T-helper 2 cell treated with Interferon-gamma antibody and Interleukin-4, amounts not matched to agents 100 ng/mL and 5 ng/mL, for 36 hours (primary cell): ENCODE measurements around the gene TERB1. TPM values are rescaled to one million over a fixed set of nuclear protein-coding genes. Genes with fewer than 3 reads are reported as not detected.

Source experiments
- intact Hi-C: fragments of 100-400 bp; cut with micrococcal nuclease; formaldehyde crosslinking; loops from one replicate; pipeline ENCODE4 v1.15.1; 2023
- total RNA-seq: library from RNA; stranded (reverse); gene quantifications from 2 replicates; pipeline ENCODE4 v1.2.3, GENCODE V29; 2022

Gene TERB1
- total RNA-seq, 1 donor from 2014 or later, result 0.11 TPM

DNA sequence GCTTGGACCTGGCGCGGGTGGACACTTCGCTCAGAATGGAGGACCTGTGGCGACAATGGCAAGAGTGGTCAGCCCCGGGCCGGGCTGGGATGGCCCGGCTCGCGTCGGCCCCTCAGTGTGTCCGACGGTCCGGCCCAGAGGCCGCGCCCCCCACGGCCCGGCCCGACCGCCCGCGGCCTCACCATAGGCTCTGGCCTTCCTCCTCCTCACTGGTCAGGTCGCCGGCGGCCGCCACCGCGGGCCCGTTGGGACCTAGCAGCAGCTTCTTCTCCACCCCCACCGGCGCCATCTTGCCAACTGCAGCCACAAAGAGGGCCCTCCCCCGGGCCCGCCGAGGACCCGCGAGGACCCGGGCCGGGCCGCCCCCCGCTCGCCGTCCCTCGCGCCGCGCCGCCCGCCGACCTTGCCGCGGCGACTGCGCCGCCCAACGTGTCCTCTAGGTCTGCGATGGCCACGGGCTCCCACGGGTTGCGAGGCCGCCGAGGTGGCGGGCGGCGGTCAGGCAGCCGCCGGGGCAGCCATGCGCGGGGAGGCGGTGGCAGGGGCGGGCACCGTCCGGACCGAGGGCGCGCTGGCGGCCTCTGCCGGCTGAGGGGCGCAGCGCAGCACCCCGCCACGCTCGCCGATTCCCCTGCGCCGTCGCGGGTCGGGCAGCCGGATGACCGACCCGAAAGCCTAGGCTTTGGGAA lies 49.9 kb downstream of the TERB1 start, which contains the start of gene DYNC1LI2:
TSS of gene DYNC1LI2 (minus strand) at position 307 of the 689 bp plus-strand sequence. CDS start at position 289, 18 bp downstream.
- intact Hi-C loops, result loop anchor here (2.0 to 5.0 kb wide), 4 partner anchors 79 to 344 kb away; partner anchors contain the start of gene NAE1

DNA sequence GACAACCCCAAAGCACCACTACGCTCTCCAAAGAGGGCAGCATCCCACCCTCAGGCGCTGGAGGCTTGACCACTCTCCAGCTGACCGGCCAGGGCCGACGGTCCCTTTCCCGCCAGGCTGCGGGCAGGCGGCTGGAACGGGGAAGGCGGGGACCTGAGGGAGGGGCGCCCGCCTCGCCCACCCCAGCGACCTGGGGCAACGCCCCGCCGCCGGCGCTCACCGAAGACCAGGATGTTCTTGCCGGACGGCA lies 50.4 kb downstream of the TERB1 start:
- intact Hi-C loops, result loop anchor here (2.0 to 5.0 kb wide), 4 partner anchors 80 to 344 kb away; partner anchors contain the start of gene NAE1

DNA sequence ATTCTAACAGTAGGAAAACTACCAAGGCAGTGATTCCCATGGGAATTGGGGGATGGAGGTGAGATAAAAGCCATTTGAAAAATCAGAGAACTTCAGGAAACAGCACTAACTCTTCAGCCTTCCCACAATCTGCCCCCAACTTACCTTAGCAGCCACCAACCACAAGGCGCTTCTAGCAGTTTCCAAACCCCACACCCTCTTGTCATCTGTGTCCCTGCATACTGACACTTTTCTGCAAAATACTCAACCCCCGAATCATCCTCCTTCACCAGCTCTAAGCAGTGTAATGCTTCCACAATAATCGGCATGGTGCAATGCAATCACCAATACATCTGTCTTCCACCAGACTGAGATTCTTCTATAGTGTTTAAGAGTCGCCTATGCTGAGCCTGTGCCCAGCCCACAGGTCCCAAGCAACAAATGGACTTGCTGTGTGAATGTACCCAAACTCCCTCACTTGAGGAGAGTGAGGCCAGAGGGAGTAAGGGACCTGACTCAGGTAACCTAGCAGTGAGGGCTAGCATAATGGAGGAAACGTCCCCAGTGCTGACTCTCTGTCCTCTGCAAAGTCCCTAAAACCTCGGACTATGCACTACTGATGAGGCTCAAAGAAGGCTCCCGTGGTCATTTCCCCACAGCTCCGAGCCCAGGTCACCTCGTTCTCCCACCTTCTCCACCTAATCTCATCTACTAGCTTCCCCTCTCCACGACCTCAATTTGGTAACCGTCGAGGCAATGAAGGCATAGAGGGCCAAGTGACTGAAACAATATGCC lies 50.9 kb downstream of the TERB1 start:
- intact Hi-C loops, result loop anchor here (2.0 to 5.0 kb wide), 4 partner anchors 80 to 343 kb away; partner anchors contain the start of gene NAE1

DNA sequence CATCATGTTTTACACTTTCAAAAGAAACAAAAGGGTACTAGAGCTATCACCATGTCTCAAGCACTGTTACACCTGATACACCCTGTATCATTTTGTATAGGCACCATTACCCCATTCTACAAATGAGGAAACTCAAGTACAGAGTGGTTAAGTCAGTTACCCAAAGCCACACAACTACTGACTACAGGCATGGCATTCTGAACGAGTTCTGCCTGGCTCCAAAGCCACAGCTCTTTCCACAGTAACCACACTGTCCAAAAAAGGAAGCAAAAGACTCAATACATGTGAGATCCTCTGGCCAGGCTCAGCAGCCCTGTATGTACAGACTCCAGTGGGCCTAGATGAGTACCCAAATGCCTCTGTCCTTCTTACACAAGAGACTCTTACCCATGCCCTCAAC lies 54.7 kb downstream of the TERB1 start:
- intact Hi-C loops, result no loop called here

DNA sequence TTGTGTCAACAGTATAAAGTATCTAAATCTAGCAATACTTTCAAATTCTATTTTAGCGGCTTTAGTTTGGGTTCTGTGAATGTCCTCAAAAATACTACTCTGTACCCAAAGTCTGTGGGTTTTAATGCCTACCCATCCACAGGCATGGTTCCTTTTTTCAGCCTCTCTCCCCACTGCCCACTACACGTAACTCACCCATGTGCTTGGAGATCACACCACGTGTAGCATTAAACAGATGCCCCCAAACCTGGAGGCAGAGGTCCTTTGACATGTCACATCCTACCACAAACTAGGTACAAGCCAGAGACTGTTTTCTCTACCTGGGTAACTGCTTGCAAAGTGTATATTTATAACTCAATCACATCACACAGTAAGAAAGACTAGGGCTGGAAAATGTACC lies 55.3 kb downstream of the TERB1 start:
- intact Hi-C loops, result no loop called here

DNA sequence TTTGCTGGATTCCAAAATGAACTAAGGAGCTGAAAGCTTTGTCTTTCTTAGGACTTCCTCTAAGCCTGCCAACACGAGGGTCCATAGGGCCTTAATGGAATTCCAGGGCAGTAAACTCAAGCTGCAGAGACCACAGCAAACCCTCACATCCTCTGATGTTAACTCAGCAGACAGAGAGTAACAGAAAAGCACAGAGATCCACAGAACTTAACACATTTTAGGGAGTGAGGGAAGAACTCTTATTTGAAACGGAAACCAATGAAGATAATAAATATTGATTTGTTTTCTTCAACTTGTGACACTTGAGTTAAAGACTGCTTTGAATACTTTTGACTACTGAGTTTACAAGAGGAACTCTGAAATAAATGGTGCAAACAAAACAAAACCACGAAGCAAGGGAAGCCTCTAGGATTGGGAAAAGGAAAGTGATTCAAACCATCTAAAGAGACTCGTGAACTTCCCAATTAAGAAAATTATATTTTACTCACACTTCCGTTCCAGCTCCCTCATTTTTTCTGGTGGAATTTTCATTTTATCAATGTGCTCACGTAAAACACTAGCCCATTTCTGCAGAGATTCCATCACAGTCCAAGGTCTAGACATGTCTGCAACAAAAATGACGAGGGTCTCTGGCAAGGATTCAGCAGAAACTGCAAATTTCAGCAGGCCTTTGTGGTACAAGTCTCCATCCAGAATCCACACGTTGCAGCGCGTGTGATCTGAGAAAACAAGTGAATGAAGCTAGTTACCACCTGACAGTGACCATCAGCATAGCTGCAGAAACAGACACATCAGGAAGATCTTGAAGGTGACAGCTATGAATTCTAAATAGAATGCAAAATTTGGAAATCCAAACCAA lies 59.2 kb downstream of the TERB1 start:
- intact Hi-C loops, result no loop called here

DNA sequence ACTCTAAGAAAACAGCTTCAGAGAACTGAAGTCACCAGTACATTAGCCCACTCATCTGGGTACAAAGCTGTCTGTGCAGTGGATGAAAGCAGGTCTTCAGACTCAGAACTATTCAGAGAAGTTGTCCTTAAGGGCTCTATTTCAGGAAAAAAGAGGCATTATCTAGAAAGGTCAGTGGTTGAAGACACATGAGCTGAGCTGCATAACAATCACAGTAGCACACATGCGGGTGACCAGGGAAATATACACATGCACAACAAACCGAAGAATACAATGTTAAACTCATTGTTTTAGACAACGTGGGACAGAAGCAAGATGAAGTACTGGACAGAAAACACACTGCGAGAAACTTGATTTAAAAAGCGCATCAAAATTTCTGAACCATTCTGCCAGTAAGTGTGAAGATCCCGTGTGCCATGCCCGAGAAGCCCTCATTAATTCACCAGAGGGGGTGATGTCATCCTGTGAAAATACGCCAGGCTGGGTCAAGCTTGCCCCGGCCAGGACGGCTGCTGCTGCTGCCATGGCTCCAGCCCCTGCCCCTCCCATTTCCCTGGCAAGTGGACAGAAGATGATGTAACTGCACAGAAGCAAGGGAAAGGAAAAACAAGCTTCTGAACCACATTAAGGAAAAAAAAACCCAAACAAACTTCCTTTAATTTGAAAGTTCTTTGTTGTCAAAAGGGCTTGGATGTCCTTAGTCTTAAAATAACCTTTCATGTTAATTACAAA lies 60.0 kb downstream of the TERB1 start:
- intact Hi-C loops, result no loop called here

DNA sequence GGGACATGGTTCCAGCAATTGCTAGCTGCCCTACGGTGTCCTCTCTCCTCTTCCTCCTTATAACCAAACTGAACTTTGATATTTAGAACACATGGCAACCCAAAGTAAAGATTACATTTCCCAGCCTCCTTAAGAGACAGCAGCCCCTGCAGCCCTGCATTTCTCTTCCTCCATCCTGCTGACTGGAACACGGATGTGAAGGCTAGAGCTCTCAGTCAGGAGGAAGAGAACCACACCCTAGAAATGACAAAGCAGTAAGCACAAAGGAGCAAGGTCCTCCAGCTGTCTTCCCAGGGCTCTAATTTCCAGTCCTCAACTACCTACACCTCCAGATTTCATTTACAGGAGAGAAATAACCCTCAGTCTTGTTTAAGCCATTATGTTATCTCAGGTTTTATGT lies 60.9 kb downstream of the TERB1 start:
- intact Hi-C loops, result no loop called here

DNA sequence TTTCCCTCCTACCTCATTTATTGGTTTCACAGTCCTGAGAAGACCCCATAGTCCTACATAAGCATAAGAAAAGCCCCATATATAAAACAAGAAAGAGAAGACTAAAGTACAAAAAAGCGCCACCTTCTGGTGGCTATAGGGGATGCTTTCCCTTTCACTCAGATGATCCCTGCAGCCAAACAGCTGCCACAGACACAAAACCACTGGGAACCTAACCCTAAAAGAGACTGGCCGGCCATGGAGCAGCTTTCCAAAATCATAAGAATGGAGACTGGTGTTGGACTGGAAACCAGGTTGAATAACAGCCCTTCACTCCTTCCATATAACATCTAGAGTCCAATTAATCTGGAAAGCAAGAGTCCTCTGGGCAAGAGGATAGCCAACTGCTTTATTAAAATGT lies 61.4 kb downstream of the TERB1 start:
- intact Hi-C loops, result no loop called here

DNA sequence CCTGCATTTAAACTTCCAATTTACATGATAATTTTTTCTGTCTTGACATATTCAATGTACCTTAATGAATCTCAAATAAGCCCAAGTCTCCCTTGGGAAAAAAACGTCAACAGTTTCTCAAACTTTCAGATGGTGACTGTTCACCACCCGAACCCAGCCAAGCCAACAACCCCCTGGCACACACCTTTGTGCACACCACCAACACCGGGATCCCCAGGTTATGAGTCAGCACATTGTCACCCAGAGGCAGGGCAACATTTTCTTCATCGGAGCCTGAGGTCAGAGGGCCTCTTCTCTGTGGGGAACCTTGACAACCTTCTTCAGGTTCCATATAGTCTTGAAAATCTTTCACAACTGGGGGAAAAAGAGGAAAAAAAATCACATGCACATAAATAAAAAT lies 65.5 kb downstream of the TERB1 start:
- intact Hi-C loops, result no loop called here

DNA sequence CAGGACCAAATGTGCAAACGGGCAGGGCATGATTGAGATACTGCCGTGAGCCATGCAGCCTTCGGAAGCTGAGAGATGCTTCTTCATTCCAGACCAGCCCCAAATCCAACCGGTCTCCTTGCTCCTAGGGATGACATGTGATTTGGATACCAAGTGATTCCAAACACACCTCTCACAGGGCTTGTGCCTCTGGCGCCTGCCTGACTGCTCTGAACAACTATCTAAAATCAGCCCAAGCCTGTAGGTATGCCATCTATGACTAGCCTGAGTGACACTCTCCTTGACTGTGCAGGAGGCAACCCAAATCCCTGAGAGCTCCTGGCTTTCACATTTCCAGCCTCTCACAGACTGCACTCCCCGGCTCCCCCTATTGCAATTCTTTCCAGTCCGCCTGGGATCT lies 70.3 kb downstream of the TERB1 start:
- intact Hi-C loops, result no loop called here

DNA sequence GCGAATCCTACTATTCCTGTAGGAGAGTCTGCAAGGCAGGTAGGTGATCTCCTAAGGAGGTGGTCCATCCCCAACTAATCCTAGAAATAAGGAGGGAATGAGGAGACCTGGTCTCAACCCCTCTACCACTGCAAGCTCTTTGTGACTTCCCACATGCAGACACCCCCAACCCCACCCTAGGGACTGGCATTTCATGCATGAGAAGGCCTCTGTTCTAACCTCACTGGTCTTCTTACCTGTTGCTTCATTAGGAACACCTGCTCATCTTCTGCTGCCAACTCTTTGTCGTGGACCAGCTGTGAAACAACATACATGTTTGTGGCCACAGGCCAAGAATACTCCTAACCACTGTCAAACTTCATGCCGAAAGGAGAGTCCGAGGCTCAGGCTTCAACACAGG lies 72.6 kb downstream of the TERB1 start:
- intact Hi-C loops, result loop anchor here (1.0 to 2.0 kb wide), 2 partner anchors 138 to 144 kb away; no protein-coding TSS in a partner anchor

DNA sequence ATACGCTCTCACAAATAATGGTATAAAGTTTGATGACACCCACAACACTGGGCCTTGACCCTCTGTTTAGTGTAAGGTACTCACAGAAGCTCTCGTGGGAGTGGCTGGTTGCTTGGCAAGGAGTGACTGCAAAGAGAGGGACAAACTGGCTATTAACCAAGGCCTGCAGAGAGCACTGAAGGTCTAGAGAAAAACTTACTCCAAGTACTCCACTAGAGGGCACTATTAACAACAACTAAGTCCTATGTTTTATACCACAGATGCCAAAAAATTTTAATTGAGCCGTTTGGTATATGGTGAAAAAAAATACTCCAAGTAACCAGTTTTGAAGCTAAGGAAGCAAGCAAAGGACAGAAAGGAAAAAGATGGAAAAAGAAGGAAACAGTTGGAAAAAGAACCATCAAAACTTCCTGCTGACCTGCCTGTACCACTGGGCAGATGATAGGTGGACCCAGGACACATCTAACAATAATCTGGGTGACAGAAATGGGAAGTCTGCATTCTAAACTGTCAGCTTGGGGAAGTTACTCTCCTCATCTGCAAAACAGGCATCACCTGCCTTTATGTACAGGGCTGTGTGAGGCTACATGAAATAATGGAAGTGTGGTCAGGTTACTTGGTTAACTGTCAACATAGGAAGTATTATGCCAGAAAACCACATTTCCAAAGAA lies 73.1 kb downstream of the TERB1 start:
- intact Hi-C loops, result loop anchor here (1.0 to 2.0 kb wide), 2 partner anchors 139 to 145 kb away; no protein-coding TSS in a partner anchor

DNA sequence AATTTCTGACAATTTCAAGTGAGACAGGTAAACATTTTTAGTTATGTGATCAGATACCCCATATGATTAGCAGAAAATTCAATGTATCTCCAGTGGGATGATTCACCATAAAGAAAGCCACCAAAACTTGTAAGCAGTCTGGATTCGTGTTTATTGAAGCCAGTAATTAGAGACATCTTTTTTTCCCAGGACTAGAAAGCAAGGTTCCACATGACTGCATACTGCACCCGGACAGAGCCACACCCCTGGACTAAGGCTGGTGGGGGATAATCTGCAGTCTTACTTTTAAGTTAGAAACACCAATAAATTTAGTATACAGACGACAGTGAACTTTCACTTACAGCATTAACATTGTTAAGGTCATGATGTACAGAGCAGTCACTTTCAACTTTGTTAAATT lies 80.6 kb downstream of the TERB1 start:
- intact Hi-C loops, result no loop called here

DNA sequence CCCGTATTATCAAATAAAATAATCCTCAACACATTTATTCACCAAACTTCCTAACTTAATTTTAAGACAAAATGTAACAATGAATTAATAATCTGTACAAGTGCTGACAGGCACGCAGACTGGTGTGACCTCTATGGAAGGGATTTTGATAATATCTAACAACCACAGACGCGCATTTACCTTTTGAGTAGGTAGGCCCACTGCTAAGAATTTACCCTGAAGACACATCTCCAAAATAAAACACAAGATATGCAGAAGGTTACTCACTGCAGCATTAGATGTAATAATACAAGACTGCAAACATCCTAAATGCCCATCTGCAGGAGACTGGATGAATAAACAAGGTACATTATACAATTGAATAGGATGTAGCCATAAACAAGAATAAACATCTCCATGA lies 82.1 kb downstream of the TERB1 start:
- intact Hi-C loops, result no loop called here

DNA sequence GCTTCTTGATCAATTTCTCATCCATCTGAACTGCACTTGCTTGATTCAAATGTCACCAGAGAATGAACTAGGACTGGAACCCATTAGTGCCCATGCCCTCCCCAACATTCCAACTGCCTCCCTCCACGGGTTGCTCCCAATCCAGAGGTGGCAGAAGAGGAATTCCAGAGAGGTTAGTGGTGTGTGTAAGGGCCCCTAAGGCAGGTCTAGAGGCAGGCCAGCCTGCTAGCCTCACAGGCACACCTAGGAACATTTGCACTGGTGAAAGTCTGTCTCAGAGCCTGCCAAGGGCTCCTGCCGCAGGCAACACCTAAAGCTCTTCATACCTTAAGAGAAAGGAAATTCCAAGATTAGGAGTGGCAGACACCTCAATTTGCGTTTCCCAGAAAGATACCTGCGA lies 83.6 kb downstream of the TERB1 start:
- intact Hi-C loops, result no loop called here

DNA sequence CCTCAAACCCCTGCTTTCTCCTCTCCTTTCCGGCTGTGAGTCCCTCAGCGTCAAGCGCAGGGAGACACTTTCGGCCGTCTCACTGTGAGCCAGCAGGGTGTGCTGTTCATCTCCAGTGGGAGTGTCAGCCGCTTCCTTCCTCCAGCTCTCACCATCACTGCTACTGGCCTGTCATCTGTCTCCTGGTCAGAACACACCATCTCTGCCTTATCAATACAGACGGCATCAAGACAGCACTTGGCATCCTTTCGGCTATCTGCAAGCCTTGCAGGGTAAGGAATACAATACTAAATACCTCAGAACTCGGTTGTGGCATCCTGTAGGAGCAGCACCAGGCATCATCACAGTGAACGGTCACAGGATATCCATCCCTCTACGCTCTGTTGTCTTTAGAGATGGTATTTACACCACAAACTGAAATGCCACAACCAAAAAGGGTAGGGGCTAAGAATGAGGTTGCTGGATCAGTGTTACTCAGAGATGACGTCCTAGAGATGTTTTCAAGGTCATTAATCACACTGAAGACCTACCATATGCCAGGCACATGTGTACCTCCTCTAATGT lies 84.2 kb downstream of the TERB1 start:
- intact Hi-C loops, result no loop called here

DNA sequence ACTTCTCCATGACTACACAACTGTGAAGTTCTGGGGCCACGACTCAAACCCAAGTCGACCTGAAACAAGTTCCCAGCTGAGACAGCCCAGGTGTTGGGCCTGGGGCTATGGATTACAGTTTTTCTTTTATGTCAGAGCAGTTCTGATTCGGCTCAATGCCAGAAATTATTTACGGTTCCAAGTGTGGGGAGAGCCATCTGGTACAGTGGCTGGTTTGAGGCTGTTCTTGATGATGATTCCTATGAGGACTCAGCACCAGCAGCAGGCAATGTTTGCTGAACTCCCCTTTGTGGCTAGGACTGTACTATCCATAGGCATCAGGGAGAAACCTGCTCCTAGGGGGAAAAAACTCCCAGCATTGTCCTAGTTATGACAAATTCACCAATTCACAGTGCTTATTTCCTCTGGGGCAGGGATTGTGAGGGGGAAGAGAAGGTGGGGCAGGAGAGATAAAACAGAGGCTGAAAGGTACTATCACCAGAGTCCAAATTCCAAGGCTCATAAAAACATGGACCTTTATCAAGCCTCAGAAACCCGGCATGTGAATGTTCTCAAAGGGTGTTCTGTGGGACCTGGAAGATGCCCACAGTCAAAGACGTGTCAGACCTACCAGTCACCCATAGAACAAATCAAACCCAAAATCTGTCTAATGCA lies 86.6 kb downstream of the TERB1 start:
- intact Hi-C loops, result no loop called here

DNA sequence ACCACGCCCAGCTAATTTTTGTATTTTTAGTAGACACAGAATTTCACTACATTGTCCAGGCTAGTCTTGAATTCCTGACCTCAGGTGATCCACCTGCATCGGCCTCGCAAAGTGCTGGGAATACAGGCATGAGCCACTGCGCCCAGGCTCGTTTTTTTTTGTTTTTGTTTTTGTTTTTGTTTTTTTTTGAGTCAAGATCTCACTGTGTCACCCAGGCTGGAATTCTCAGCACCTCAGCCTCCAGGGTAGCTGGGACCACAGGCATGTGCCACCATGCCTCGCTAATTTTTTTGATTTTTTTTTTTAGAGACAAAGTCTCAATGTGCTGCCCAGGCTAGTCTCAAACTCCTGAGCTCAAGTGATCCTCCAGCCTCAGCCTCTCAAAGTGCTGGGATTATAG lies 87.3 kb downstream of the TERB1 start:
- intact Hi-C loops, result no loop called here

DNA sequence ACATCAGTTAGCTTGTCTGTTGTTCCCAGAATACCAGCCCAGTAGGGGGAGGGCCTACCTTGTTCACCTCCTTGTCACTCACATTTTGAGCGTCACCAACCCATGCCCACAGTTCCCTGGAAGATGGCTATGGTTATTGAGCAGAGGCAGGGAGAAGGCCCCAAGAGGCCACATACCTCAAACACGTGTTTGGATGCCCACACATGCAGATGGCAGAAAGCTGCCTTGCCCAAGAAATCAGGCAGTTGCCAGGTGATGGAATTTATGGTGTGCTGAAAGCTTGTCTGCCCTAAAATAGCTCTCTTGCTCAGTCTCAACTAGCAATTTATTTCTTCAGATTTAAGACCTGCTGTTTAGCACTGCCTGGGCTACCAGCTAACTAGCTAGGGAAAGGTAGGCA lies 88.3 kb downstream of the TERB1 start:
- intact Hi-C loops, result no loop called here
